PC-9 (cell line): Measurements from ENCODE around the gene PHYKPL.

ENCODE experiments used
- EZH2 ChIP-seq: fragments of 200-600 bp; sonication (generic); IDR thresholded peaks from 2 replicates; pipeline ENCODE4 v1.8.0; 2017; ENCODE audit warnings: antibody characterized with exemption, low read depth
- TF ChIP-seq, protein P1 (sequence below): fragments of 200-600 bp; sonication (generic); conservative IDR thresholded peaks from 2 replicates; pipeline ENCODE4 v1.6.1; 2017; ENCODE audit warnings: mixed run types, antibody characterized with exemption, mild to moderate bottlenecking, moderate library complexity

DNA sequence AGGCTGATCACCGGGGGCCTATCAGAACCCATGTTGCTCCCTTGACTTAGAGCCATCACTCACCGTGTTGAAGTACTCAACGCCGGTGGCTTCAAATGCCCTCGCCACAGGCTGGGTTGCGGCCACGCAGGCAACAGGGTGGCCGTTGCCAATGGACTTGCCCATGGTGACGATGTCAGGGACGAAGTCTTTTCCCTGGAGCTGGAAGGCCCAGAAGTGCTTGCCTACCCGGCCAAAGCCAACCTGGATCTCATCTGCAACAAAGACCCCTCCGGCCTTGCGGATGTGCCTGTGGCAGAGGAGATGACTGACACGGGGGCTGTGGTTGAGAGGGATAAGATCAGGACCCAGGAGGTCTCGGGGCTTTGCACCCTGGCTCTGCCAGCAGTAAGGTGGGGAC lies 10.3 kb downstream of the PHYKPL start:
- TF ChIP-seq, protein P1, sequence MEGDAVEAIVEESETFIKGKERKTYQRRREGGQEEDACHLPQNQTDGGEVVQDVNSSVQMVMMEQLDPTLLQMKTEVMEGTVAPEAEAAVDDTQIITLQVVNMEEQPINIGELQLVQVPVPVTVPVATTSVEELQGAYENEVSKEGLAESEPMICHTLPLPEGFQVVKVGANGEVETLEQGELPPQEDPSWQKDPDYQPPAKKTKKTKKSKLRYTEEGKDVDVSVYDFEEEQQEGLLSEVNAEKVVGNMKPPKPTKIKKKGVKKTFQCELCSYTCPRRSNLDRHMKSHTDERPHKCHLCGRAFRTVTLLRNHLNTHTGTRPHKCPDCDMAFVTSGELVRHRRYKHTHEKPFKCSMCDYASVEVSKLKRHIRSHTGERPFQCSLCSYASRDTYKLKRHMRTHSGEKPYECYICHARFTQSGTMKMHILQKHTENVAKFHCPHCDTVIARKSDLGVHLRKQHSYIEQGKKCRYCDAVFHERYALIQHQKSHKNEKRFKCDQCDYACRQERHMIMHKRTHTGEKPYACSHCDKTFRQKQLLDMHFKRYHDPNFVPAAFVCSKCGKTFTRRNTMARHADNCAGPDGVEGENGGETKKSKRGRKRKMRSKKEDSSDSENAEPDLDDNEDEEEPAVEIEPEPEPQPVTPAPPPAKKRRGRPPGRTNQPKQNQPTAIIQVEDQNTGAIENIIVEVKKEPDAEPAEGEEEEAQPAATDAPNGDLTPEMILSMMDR, result no peak
- no peak for TF ChIP-seq EZH2
